LNCAP (cell line): ENCODE data around the gene FCHO2.

Experiments
- CTCF ChIP-seq: fragments of 450-650 bp; IDR thresholded peaks from 2 replicates; pipeline ENCODE4 v1.5.1; 2017; ENCODE audit warnings: mild to moderate bottlenecking

FCHO2 gene

GRCh38 chr5:72925336-72926010 is 30.4 kb upstream of the FCHO2 start:
- TF ChIP-seq CTCF: no peak

GRCh38 chr5:72936893-72937292 is 18.9 kb upstream of the FCHO2 start:
- TF ChIP-seq CTCF: no peak

GRCh38 chr5:72937517-72938061 is 18.3 kb upstream of the FCHO2 start:
- no peak for TF ChIP-seq CTCF

- TF ChIP-seq CTCF: no peak
Measured at GRCh38 chr5:72938206-72938605, 17.6 kb upstream of the FCHO2 start.

- no peak for TF ChIP-seq CTCF
Measured at GRCh38 chr5:72940082-72940481, 15.8 kb upstream of the FCHO2 start.

- TF ChIP-seq CTCF: no peak
Measured at GRCh38 chr5:72943307-72943706, 12.5 kb upstream of the FCHO2 start.

- no peak for TF ChIP-seq CTCF
Measured at GRCh38 chr5:72947498-72947897, 8.3 kb upstream of the FCHO2 start.

- no peak for TF ChIP-seq CTCF
Measured at GRCh38 chr5:72949481-72949880, 6.4 kb upstream of the FCHO2 start.
